ENCODE measurements around the gene RPS27. TPM values are rescaled to one million over a fixed set of nuclear protein-coding genes. Genes with fewer than 3 reads are reported as not detected.

RPS27 gene
- total and polyA plus RNA-seq, 4 donors: 452 to 3,145 (median 1,349) TPM

- Histone ChIP-seq H3K36me3 (ENCODE audit: control insufficient read depth in 4 of 4, insufficient read depth in 3 of 4, low read depth in 1 of 4, low read length in 3 of 4) (peaks cover 5 to 35% (median 16%) of the 10 kb centered on the region in 4 donors), H3K4me1 (ENCODE audit: control insufficient read depth in 4 of 4, insufficient read depth in 4 of 4, low read length in 3 of 4) (peaks cover 14 to 38% (median 24%) of the 10 kb centered on the region in 4 donors), H3K27ac (ENCODE audit: low read depth in 1 of 2, low read length in 2 of 2) (peak overlapping the region; percentile 94 to 95), H3K27me3 (ENCODE audit: control insufficient read depth in 4 of 4, insufficient read depth in 4 of 4, low read length in 3 of 4) (no peaks in the 10 kb centered on the region), H3K4me3 (ENCODE audit: low read depth in 1 of 3, low read length in 3 of 3) (peak overlapping the region; percentile 22 to 97 (median 80)), H3K9ac (ENCODE audit: low read depth in 1 of 2, low read length in 2 of 2) (peak overlapping the region in 1 of 2 donors; percentile 56), H3K9me3 (ENCODE audit: control insufficient read depth in 4 of 4, low read length in 3 of 4) (no peaks in the 10 kb centered on the region)
- DNase-seq (ENCODE audit: low spot score): no peak
- 76% methylated on average over 3 of the region's 3 CpGs for WGBS
- TF ChIP-seq HNF4G (IDR thresholded peaks at IDR 0.05): no peak
- TF ChIP-seq ZBTB33 (IDR thresholded peaks at IDR 0.05): no peak
- TF ChIP-seq ATF3 (IDR thresholded peaks at IDR 0.05): no peak
- TF ChIP-seq SP1 (IDR thresholded peaks at IDR 0.05): no peak
- no peak for TF ChIP-seq CTCF (IDR thresholded peaks at IDR 0.05; ENCODE audit: low read depth, low read length, missing input control)
- TF ChIP-seq HNF4A (conservative IDR thresholded peaks at IDR 0.05): no peak
- TF ChIP-seq MAX (IDR thresholded peaks at IDR 0.05): no peak
- TF ChIP-seq GABPA (IDR thresholded peaks at IDR 0.05 in 1 of 2, conservative IDR thresholded peaks at IDR 0.05 in 1 of 2): no peak
- TF ChIP-seq EGR1 (IDR thresholded peaks at IDR 0.05; ENCODE audit: low read depth in 2 of 2): no peak
- no peak for TF ChIP-seq FOXA2 (IDR thresholded peaks at IDR 0.05)
- TF ChIP-seq YY1 (IDR thresholded peaks at IDR 0.05): no peak
- TF ChIP-seq RXRA (IDR thresholded peaks at IDR 0.05): no peak
Observed at GRCh38 chr1:153944827-153945117, 45.8 kb upstream of the RPS27 start.

GRCh38 chr1:153945131-153945794 is 45.3 kb upstream of the RPS27 start:
- peaks cover 14 to 38% (median 24%) of the 10 kb centered on the region in 4 donors for H3K4me1 ChIP-seq (ENCODE audit: control insufficient read depth in 4 of 4, insufficient read depth in 4 of 4, low read length in 3 of 4)
- H3K4me3 ChIP-seq (ENCODE audit: low read depth in 1 of 3, low read length in 3 of 3): peak overlapping the region; percentile 80 to 97 (median 87)
- no peak for DNase-seq (ENCODE audit: low spot score)
- peaks cover 5 to 33% (median 16%) of the 10 kb centered on the region in 4 donors for H3K36me3 ChIP-seq (ENCODE audit: control insufficient read depth in 4 of 4, insufficient read depth in 3 of 4, low read depth in 1 of 4, low read length in 3 of 4)
- H3K9ac ChIP-seq (ENCODE audit: low read depth in 1 of 2, low read length in 2 of 2): peak overlapping the region; percentile 24 to 85
- H3K9me3 ChIP-seq (ENCODE audit: control insufficient read depth in 4 of 4, low read length in 3 of 4): no peaks in the 10 kb centered on the region
- H3K27me3 ChIP-seq (ENCODE audit: control insufficient read depth in 4 of 4, insufficient read depth in 4 of 4, low read length in 3 of 4): no peaks in the 10 kb centered on the region
- H3K27ac ChIP-seq (ENCODE audit: low read depth in 1 of 2, low read length in 2 of 2): peak overlapping the region; percentile 94 to 95
- 41% methylated on average over 12 of the region's 12 CpGs for WGBS
- TF ChIP-seq SP1 (IDR thresholded peaks at IDR 0.05) (no peak), ATF3 (IDR thresholded peaks at IDR 0.05) (no peak), HNF4G (IDR thresholded peaks at IDR 0.05) (no peak), RXRA (IDR thresholded peaks at IDR 0.05) (no peak), EGR1 (IDR thresholded peaks at IDR 0.05; ENCODE audit: low read depth in 2 of 2) (no peak), TAF1 (conservative IDR thresholded peaks at IDR 0.05) (no peak), FOXA2 (IDR thresholded peaks at IDR 0.05) (no peak), GABPA (IDR thresholded peaks at IDR 0.05 in 1 of 2, conservative IDR thresholded peaks at IDR 0.05 in 1 of 2) (no peak), REST (IDR thresholded peaks at IDR 0.05) (no peak), RAD21 (IDR thresholded peaks at IDR 0.05) (no peak), HNF4A (conservative IDR thresholded peaks at IDR 0.05) (no peak), MAX (IDR thresholded peaks at IDR 0.05) (no peak), NR2F2 (IDR thresholded peaks at IDR 0.05) (no peak), CTCF (IDR thresholded peaks at IDR 0.05; ENCODE audit: low read depth, low read length, missing input control) (no peak), ZBTB33 (IDR thresholded peaks at IDR 0.05) (no peak), YY1 (IDR thresholded peaks at IDR 0.05) (no peak)

All from liver (tissue), 9 donors.